BLaER1 treated with 17β-estradiol and CSF1 and Interleukin-3, amounts not matched to agents 10 nM and 100 nM (cell line): ENCODE results near the gene AIG1.

ENCODE experiments used
- H3K27ac ChIP-seq, 11 experiments: shearing (Covaris generic); formaldehyde crosslinking; 2 replicates each; pipeline ENCODE4 v1.8.1; 2022
- H3K27me3 ChIP-seq, 11 experiments: shearing (Covaris generic); formaldehyde crosslinking; 2 replicates each; pipeline ENCODE4 v1.8.1; 2022
- H3K36me3 ChIP-seq, 11 experiments: shearing (Covaris generic); formaldehyde crosslinking; 2 replicates each; pipeline ENCODE4 v1.8.1; 2022
- H3K4me1 ChIP-seq, 10 experiments: shearing (Covaris generic); formaldehyde crosslinking; 2 replicates each; pipeline ENCODE4 v1.8.1; 2022
- H3K4me2 ChIP-seq, 11 experiments: shearing (Covaris generic); formaldehyde crosslinking; 2 replicates each; pipeline ENCODE4 v1.8.1; 2022
- H3K4me3 ChIP-seq, 10 experiments: shearing (Covaris generic); formaldehyde crosslinking; 2 replicates each; pipeline ENCODE4 v1.8.1; 2022
- H3K9ac ChIP-seq, 11 experiments: shearing (Covaris generic); formaldehyde crosslinking; 2 replicates each; pipeline ENCODE4 v1.8.1; 2022
- H3K9me3 ChIP-seq, 11 experiments: shearing (Covaris generic); formaldehyde crosslinking; replicated peaks in 1 of 11; 2 replicates each; pipeline ENCODE4 v1.8.1; 2022
- H4K20me1 ChIP-seq, 11 experiments: shearing (Covaris generic); formaldehyde crosslinking; 2 replicates each; pipeline ENCODE4 v1.8.1; 2022
- Cebpa-rat ChIP-seq, 11 experiments: shearing (Covaris generic); IDR thresholded peaks; 2 replicates each; pipeline ENCODE4 v1.8.1; 2022

Gene AIG1

DNA sequence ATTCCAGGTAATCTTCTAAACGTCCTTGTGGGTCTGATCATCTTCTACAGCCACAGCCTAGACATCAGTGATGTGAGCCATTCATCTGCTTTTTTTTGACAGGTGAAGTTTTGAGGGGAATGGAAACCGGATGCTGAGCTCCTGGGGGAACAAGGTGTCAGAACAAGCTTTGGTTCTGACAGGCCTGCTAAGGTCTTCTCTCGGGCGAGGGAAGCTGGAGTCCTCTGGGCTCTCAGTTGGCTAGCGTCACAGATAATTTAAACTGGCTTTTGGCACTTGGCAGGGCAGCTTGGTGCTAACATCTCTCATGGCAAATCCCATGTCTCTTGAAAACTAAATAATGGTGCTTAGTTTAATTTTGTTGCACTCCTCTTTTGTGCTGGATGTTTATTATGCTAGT, 8.4 kb upstream of the AIG1 start:
- H3K9ac ChIP-seq = no peak overlapping the region
- no peaks in the 10 kb centered on the region for H4K20me1 ChIP-seq
- peaks cover 12 to 23% (median 20%) of the 10 kb centered on the region in 11 experiments for H3K9me3 ChIP-seq
- H3K27me3 ChIP-seq = no peaks in the 10 kb centered on the region
- no peaks in the 10 kb centered on the region for H3K36me3 ChIP-seq
- H3K4me3 ChIP-seq = no peak overlapping the region
- no peak overlapping the region for H3K27ac ChIP-seq
- no peak for TF ChIP-seq Cebpa-rat (IDR thresholded peaks at IDR 0.05)
- no peaks in the 10 kb centered on the region for H3K4me1 ChIP-seq
- no peak overlapping the region for H3K4me2 ChIP-seq

DNA sequence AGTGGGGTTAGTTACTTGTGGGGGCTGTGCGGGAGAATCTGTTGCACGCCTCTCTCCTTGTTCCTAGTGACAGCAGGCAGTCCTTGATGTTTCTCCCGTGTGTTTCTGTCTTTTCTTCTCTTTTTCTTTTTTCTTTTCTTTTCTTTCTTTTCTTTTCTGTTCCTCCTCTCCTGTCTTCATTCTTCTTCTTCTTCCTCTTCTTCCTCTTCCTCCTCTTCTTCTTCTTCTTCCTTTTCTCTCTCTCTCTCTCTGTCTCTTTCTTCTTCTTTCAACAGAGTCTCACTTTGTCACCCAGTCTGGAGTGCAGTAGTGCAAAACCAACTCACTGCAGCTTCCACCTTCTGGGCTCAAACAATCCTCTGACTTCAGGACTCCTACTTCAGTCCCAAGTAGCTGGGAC, 6.8 kb upstream of the AIG1 start:
- Histone ChIP-seq H3K4me3 (no peak overlapping the region), H3K9ac (no peak overlapping the region), H3K4me1 (peaks cover 0 to 1% (median 0%) of the 10 kb centered on the region in 10 experiments; a peak in 1 of 20 replicates), H4K20me1 (no peaks in the 10 kb centered on the region), H3K36me3 (no peaks in the 10 kb centered on the region), H3K4me2 (no peak overlapping the region), H3K27me3 (no peaks in the 10 kb centered on the region), H3K9me3 (peaks cover 10 to 14% (median 11%) of the 10 kb centered on the region in 11 experiments), H3K27ac (no peak overlapping the region)
- TF ChIP-seq Cebpa-rat (IDR thresholded peaks at IDR 0.05) = no peak

- Histone ChIP-seq H3K9ac (no peak overlapping the region), H3K27me3 (no peaks in the 10 kb centered on the region), H3K4me3 (no peak overlapping the region), H3K9me3 (peaks cover 5 to 12% (median 6%) of the 10 kb centered on the region in 11 experiments), H3K4me1 (peaks cover 0 to 6% (median under 1%) of the 10 kb centered on the region in 10 experiments; a peak in 12 of 20 replicates), H3K36me3 (no peaks in the 10 kb centered on the region), H3K4me2 (no peak overlapping the region), H4K20me1 (no peaks in the 10 kb centered on the region), H3K27ac (no peak overlapping the region)
- TF ChIP-seq Cebpa-rat (IDR thresholded peaks at IDR 0.05) = no peak
These were observed 6.4 kb upstream of the AIG1 start for GRCh38 chr6:143054329-143054728.

DNA sequence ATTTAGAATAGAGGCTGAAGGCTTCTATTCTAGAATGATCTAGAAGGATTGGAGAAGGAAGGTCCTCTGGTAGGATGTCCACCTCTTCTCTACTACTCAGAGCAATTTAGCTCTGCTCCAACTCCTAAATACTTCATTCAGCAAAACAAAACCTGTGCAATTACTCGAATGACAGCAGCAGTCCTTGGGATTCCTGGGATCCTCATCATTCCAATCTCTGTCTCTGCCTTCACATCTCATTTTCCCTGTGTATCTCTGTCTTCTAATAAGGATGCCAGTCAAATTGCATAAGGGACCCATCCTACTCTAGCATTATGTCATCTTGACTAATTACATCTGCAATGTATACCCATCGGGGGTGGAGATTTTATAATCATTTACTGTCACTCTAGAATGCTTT, 5.5 kb upstream of the AIG1 start:
- no peak for TF ChIP-seq Cebpa-rat (IDR thresholded peaks at IDR 0.05)
- peaks cover 5 to 12% (median 8%) of the 10 kb centered on the region in 10 experiments for H3K4me1 ChIP-seq
- H3K9ac ChIP-seq = no peak overlapping the region
- no peaks in the 10 kb centered on the region for H4K20me1 ChIP-seq
- H3K27ac ChIP-seq = no peak overlapping the region
- no peaks in the 10 kb centered on the region for H3K36me3 ChIP-seq
- 0 out of 22 replicates have a peak, but pooled peaks cover 0 to 5% (median 0%) of the 10 kb centered on the region in 11 experiments for H3K9me3 ChIP-seq
- no peak overlapping the region for H3K4me2 ChIP-seq
- no peak overlapping the region for H3K4me3 ChIP-seq
- H3K27me3 ChIP-seq = no peaks in the 10 kb centered on the region

DNA sequence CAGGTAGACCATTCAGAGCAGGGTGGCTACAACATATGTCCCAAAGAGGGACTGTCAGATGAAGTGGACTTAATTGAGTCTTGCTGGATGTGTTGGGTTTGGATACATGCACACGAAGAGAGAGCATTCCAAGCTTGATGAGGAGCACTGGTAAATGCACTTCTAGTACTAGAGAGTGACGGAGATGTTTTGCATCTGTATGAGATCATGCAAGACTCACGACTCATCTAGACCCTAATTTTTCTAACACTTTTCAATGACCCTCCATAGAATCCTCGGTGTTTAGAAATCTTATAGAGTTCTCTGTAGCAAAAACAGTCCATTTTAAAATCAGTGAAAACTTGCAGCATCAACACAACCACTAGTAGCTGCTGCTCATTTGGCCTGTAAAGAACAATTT, 4.8 kb upstream of the AIG1 start:
- Histone ChIP-seq H3K36me3 (no peaks in the 10 kb centered on the region), H3K4me2 (no peak overlapping the region), H3K9me3 (0 out of 22 replicates have a peak, but pooled peaks cover 0 to 5% (median 0%) of the 10 kb centered on the region in 11 experiments), H3K4me1 (peaks cover 5 to 12% (median 9%) of the 10 kb centered on the region in 10 experiments), H3K27ac (no peak overlapping the region), H3K9ac (no peak overlapping the region), H3K4me3 (no peak overlapping the region), H3K27me3 (no peaks in the 10 kb centered on the region), H4K20me1 (no peaks in the 10 kb centered on the region)
- no peak for TF ChIP-seq Cebpa-rat (IDR thresholded peaks at IDR 0.05)

DNA sequence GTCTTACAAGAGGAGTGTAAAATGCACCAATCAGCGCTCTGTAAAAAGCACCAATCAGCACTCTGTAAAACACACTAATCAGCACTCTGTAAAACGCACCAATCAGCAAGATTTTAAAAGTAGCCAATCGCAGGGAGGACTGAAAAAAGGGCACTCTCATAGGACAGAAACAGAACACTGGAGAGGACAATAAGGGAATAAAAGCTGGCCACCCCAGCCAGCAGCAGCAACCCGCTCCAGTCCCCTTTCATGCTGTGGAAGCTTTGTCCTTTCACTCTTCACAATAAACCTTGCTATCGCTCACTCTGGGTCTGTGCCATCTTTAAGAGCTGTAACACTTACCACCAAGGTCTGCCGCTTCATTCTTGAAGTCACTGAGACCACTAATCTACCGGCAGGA, 1.7 kb upstream of the AIG1 start:
- H4K20me1 ChIP-seq = no peaks in the 10 kb centered on the region
- no peak overlapping the region for H3K27ac ChIP-seq
- H3K9me3 ChIP-seq = 0 out of 22 replicates have a peak, but pooled peaks cover 0 to 5% (median 0%) of the 10 kb centered on the region in 11 experiments
- peaks cover 10 to 27% (median 17%) of the 10 kb centered on the region in 10 experiments for H3K4me1 ChIP-seq
- no peak overlapping the region for H3K9ac ChIP-seq
- no peaks in the 10 kb centered on the region for H3K27me3 ChIP-seq
- H3K4me3 ChIP-seq = no peak overlapping the region
- no peak for TF ChIP-seq Cebpa-rat (IDR thresholded peaks at IDR 0.05)
- no peaks in the 10 kb centered on the region for H3K36me3 ChIP-seq
- peak overlapping the region in 3 of 11 experiments; percentile 71 to 86 (median 75); a peak in 3 of 22 replicates for H3K4me2 ChIP-seq

DNA sequence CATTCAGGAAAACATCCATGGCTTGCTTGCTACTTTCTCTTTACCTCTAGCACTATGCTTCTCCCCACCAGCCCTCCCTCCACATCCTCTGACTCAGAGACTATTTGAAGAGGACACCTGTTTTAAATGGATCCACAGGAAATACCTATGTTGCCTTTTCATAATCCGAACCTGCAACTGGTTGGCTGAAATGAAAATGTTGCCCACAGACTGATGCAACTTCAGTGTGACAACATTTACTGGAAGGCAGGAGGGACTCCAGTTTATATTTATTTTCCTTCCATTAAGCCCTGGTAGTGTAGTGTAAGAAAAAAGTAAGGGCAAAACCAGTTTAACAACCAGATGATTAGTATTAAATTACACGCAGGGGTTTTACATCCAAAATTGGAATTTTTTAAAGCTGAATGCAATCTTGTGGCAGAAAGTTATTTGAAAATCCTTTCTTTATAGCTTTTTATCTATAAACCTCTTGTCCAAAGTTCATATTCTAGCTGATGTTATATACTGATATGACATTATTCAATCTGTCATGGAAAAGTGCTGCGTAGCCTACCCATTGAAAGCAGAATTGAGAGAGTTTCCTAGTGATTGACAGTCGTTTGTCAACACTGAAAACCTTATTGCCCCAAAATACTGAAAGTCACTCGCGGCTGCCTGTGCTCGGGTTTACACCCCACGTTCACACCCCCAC, 881 bp upstream of the AIG1 start:
- Histone ChIP-seq H3K36me3 (no peaks in the 10 kb centered on the region), H3K4me2 (peak overlapping the region; percentile 71 to 95 (median 86)), H3K27ac (peak overlapping the region; percentile 52 to 83 (median 71)), H3K27me3 (no peaks in the 10 kb centered on the region), H3K4me1 (peaks cover 10 to 27% (median 17%) of the 10 kb centered on the region in 10 experiments), H3K4me3 (peak overlapping the region; percentile 68 to 88 (median 78)), H4K20me1 (no peaks in the 10 kb centered on the region), H3K9me3 (0 out of 22 replicates have a peak, but pooled peaks cover 0 to 5% (median 0%) of the 10 kb centered on the region in 11 experiments), H3K9ac (peak overlapping the region; percentile 65 to 88 (median 82))
- TF ChIP-seq Cebpa-rat (IDR thresholded peaks at IDR 0.05) = no peak

DNA sequence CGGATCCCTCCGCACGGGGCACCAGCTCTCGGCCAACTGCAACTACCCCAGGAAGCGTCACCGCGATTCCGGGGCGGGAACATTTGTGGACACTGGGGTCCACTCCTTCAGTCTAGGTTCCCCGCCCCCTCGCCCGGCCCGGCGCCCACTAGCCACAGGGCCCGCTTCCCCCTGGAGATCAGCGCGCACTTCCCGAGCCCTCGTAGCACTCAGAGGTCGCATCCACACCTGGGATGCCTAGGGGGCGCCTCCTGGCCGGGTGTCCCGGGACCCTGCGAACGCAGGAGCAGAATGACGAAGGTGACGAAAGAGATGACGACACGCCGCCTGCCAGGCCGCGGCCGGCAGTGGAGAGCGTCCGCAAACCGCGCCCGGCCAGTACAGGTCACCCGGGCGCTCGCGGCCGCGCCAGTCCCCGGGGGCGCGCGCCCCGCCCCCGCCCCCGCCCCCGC, 309 bp upstream of the AIG1 start:
- TF ChIP-seq Cebpa-rat (IDR thresholded peaks at IDR 0.05) = no peak
- Histone ChIP-seq H3K27ac (peak overlapping the region; percentile 52 to 83 (median 71)), H3K27me3 (no peaks in the 10 kb centered on the region), H3K4me3 (peak overlapping the region; percentile 68 to 88 (median 78)), H4K20me1 (no peaks in the 10 kb centered on the region), H3K4me1 (peaks cover 10 to 27% (median 17%) of the 10 kb centered on the region in 10 experiments), H3K4me2 (peak overlapping the region; percentile 71 to 95 (median 86)), H3K36me3 (no peaks in the 10 kb centered on the region), H3K9ac (peak overlapping the region; percentile 65 to 88 (median 82)), H3K9me3 (0 out of 22 replicates have a peak, but pooled peaks cover 0 to 5% (median 0%) of the 10 kb centered on the region in 11 experiments)

GRCh38 chr6:143061597-143062385, 1.1 kb downstream of the AIG1 start:
- Histone ChIP-seq H3K4me1 (peaks cover 10 to 27% (median 17%) of the 10 kb centered on the region in 10 experiments), H3K4me2 (peak overlapping the region in 10 of 11 experiments; percentile 73 to 87 (median 82); a peak in 19 of 22 replicates), H3K9ac (no peak overlapping the region; a peak in 1 of 22 replicates), H4K20me1 (no peaks in the 10 kb centered on the region), H3K4me3 (peak overlapping the region in 1 of 10 experiments; percentile 81; a peak in 1 of 20 replicates), H3K36me3 (no peaks in the 10 kb centered on the region), H3K27me3 (no peaks in the 10 kb centered on the region), H3K9me3 (0 out of 22 replicates have a peak, but pooled peaks cover 0 to 5% (median 0%) of the 10 kb centered on the region in 11 experiments), H3K27ac (no peak overlapping the region)
- no peak for TF ChIP-seq Cebpa-rat (IDR thresholded peaks at IDR 0.05)
